GM18505 (cell line): ENCODE data around the gene TMEM140.

ENCODE experiments used
- ATAC-seq: cut with Tn5 transposase; IDR thresholded peaks from one replicate; pipeline ENCODE4 v1.9.1; 2021; ENCODE audit not compliant: unreplicated experiment
- POLR2A ChIP-seq: IDR thresholded peaks from 4 replicates; pipeline ENCODE4 v1.6.1; 2011; ENCODE audit warnings: borderline replicate concordance; ENCODE audit not compliant: insufficient read depth, insufficient read length; ENCODE audit errors: extremely low read depth

TMEM140 gene

DNA sequence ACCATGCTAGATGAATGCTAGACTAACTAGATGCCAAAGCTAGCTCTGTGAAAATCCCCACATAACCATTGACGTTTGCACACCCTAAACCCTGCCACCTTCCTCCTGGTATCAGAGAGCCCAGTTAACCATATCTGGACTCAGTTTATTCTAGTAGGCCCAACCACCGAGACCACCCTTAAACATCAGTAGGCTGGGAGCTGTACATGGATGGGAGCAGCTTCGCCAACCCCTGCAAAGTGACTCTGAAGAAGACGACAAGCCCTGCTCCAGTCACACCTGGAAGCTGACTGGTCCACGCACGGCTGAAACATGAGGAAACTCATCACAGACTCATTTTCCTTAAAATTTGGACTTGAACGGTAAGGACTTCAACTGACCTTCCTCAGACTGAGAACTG is 27.1 kb downstream of the TMEM140 start:
- no peak for ATAC-seq
- no peak for TF ChIP-seq POLR2A

DNA sequence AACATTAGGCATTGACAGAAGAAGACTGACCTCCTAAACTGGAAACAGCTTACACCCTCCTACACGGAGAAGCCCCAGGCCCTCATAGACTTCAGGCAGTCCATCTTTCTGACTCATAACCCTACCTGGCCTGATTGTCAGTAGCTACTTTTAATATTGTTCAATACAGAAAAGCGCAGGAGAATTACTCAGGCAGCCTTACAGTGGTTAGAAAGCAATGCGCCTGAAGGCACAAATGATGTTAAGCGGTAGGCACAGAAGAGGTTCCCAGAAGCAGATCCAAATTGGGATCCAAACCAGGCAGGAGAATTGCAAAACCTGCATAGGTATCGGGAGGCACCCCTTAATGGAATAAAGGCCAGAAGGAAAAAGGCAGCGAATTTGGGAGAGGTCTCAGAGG is 28.1 kb downstream of the TMEM140 start:
- ATAC-seq = no peak
- TF ChIP-seq POLR2A = no peak

DNA sequence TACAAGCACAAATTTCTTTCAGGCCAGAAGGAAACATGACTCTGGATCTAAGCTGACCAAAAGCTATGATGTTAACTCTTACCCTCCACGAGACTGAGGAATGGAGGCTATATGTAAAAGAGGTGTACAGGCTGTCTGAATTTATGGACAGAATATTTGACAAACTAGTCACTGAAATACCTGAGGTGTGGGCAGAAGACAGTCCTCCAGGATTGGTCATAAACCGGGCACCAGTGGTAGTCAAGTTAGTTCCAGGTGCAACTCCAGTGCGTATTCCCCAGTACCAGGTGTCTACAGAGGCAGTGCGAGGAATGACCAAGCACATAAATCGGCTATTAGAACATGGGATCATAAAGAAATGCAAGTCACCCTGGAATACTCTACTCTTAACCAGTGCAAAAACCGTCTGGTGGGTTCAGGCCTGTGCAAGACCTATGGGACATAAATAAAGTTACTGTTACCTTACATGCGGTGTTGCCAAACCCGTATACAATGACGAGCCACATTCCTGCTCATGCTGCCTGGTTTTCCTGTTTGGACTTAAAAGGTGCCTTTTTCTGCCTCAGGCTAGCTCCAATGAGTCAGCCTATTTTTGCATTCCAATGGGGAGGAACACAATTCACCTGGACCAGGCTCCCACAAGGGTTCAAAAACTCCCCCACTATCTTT is 29.3 kb downstream of the TMEM140 start:
- no peak for ATAC-seq

DNA sequence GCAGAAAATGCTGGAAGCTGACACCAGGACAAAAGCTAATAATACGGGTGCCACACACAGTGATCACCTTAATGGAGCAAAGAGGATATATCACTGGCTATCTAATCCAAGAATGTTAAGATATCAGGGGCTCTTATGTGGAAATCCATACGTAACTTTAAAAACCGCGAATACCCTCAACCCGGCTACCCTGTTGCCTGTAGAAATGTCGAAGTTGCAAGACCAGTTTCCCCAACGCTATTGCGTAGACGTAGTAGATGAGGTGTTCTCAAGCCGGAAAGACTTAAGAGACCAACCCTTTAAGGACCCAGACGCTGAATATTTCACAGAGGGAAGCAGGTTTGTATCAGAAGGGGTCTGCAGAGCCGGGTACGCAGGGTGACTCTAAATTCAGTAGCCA is 30.5 kb downstream of the TMEM140 start:
- no peak for ATAC-seq

More for the DNA sequence above, 29.3 kb downstream of the TMEM140 start:
- TF ChIP-seq POLR2A = no peak

DNA sequence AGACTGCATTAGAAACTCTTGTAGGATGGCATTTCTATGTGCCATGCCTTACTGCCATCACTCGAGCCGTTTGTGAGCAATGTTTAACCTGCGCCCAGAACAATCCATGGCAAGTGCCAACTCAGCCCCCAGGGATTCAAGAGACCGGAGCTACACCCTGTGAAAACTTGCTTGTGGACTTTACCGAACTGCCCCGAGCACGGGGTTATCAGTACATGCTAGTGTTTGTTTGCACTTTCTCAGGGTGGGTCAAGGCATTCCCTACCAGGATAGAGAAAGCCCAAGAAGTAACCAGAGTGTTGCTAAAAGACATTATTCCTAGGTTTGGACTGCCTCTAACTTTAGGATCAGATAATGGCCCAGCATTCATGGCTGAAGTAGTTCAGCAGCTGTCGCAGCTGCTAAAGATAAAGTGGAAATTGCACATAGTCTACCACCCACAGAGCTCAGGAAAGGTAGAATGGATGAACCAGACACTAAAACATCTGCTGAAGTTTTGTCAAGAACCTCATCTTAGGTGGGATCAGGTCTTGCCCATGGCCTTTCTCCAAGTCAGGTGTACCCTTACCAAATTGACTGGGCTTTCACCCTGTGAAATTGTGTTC is 31.6 kb downstream of the TMEM140 start:
- TF ChIP-seq POLR2A = no peak
- ATAC-seq = no peak

More for the DNA sequence above, 30.5 kb downstream of the TMEM140 start:
- no peak for TF ChIP-seq POLR2A

DNA sequence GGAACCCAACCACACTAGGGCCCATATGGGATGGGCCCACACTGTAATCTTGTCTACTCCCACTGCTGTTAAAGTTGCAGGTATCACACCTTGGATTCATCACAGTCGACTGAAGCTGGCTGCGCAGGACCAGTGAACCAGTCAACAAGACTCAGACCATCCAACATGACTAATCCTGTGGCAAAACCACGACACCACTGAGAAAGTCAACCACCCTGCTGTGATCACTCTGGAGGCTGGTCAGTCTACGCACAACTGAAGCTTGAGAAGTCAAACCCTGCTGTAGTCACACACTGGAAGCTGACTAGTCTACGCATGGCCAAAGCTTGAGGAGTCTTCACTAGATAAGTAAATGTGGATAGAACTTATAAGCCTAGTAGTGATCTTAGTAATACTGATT is 32.2 kb downstream of the TMEM140 start:
- no peak for TF ChIP-seq POLR2A
- no peak for ATAC-seq

DNA sequence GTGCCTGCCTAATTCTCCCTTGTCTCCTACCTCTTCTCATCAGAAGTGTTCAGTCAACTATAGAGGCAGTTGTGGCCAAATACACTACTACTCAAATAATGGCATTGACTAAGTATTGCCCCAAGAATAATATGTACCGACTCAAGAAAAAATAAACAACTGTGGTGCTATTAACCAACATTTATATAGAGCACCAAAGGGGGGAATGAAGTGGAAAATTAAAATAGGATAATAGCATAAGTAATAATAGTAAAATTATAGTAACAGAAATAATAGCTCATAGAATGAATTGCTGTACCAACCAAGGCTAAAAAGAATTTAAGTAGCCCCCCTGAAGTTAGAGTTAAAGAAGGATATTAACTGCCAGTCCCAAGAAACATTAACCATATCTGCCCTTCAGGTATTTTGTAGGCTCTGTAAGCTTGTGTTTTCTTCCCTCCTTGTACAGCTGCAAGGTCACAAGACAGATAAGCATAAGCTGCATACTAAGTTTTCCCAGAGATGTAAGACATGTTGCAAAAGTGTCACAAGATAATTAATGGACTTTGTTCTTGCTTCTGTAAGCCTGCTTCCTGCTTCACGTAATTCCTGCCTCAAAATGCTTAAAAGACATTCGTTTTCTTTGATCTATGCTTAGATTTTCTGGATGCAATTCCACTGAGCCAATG is 33.5 kb downstream of the TMEM140 start:
- no peak for ATAC-seq
- no peak for TF ChIP-seq POLR2A

DNA sequence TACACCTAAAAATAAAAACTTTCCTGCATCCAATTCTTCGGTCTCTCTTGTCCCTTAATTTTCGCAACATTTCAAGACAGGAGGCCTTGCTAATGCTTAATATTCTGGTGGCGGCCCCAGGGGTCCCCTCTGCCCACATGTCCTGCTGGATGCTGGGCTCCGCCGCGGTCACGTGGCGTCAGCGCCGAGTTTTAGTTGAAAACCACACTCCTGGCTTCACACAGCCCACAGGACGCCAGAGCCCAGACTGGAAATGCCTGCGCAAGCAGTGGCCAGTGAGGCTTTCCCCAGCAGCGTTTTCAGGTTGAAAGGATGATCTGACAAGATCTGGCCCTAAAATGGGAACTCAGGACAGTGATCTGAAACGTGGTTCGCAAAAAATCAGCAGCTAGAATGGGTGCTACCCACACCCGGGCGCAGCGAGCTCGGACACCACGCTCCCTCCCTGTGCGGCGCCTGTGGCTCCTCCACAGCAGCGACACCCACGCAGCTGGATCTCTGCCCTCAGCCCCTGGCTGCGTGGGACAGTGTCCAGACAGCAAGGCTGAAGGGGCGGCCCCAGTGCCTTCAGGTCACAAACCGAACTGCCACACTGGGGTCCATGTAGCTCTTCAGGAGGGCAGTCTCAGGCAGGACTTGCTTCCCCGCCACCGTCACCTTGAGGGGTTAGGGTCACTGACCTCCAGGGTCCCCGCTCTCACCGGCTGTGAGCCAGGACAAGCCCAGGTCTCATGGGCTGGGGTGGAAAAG is 34.2 kb downstream of the TMEM140 start:
- peak; percentile 47 for TF ChIP-seq POLR2A
- no peak for ATAC-seq

DNA sequence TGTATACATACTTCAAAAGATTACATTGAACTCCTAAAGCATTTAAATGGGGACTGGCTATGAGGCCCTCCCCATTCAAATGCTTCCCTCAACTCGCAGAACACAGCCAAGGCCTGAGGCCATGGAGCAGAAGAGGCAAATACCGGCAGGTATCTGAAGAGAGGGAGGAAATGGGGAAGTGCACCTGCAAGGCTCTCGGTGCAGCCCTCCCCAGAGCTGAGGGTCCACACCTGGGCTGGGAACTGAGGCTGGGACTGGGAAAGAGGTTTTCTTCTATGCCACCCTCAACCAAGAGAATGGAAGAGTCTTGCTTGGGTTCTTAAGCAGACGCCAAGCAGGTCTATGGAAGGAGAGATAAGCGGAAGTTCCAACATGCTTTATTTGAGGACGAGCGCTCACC is 35.6 kb downstream of the TMEM140 start:
- TF ChIP-seq POLR2A = no peak
- no peak for ATAC-seq

DNA sequence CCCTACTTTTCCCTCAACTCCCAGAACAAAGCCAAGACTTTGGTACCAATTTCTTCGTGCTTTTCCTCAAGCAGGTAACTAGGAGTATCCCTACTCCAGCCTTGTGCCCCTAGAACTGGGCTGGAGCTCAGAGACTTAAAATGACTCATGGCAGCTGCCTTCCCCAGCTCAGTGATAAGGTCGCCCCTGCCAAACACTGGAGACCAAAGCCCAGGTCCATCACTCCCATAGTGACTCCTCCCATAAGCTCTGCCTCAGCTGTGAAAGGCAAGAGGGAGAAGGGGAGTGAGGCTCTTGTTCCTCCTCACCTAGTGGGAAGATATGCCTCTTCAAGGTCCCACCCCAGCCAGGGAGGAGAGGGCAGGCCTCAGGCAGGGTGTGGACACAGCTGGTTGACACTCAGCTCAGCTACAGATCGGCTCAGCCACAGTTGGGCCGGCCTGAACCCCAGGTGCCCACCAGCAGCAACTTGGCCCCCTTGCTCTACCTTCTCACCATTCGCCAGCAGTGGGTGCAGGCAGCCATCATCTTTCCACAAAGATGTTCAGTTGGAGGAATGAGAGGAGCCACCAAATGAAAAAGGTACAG is 36.5 kb downstream of the TMEM140 start:
- TF ChIP-seq POLR2A = no peak
- ATAC-seq = no peak

DNA sequence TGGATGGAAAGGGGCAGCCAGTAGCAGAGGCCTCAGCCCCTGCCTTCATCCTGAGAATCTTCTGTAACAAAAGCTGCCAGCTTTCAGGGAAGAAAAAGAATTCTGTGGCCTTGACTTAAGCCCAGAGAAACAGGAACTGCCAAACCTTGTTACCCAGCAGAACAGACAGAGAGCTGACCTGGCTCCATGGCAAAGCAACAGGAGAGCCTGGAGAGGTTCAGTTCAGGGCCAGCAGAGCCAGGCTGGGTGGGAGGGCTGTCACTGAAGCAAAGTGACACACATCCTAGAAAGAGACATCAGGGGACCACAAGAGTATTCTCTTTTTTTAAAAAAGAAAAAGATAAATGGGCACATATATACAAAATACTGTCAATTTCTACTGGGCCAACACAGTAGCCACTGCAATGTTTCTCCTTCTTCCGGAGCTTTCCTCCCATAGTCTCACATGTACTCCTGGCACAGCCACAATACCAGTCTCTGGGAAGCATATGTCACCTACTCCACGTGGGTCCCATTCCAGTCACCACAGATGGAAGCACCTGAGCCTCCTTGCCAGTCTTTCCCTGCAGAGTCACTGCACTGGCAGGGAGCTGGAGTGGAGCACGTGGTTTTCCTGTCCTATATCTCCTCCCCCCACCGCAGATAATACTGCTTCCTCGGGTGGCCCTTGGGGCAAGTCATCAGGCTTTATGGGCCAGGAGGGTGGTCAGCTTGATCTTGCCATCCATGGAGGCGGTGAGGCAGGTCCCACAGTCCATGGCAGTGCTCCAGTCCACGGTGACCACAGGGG is 37.8 kb downstream of the TMEM140 start:
- ATAC-seq = no peak
- no peak for TF ChIP-seq POLR2A

DNA sequence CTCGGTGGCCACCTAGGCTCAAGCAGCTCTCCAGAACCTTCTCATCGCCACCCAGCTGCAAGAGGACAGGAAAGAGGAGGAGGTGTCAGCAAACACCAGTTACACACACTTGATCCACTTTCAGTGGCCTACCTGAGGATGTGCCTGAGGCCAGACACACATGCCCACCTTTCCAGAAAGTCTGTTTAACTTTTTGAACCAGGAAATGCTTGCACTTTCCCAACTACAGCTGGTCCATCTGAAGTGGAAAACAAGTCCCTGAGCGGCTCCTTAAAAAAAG is 38.3 kb downstream of the TMEM140 start:
- no peak for TF ChIP-seq POLR2A
- no peak for ATAC-seq

DNA sequence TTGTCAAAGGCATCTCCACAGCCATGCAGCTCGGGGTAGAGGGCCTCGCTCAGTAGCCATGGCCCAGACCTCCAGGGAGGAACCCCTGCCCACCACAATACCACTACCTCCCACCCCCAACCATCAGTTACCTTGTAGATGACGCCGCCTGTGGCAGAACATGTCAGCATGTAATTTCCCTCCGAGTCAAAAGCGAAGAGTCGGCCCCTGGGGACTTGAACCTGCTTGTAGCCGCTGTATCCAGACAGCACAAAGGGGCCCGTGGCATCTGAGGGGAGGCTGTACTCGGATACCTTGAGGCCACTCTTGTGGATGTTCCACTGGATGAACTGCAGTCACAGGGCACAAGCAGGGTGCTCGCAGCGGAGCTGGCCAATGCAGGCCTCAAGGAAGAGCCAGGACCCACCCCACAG is 39.0 kb downstream of the TMEM140 start:
- peak; percentile 59 for TF ChIP-seq POLR2A
- ATAC-seq = peak; percentile 63
